GM18909 (cell line): ENCODE measurements around the gene FAM20B.
"Not testable (repeated sequence)": the region's sequence is repeated elsewhere in the genome, so short reads cannot be mapped to it uniquely, and the experiment has no call there.

Source experiments
- ATAC-seq: cut with Tn5 transposase; IDR thresholded peaks from one replicate; pipeline ENCODE4 v1.9.1; 2021; ENCODE audit warnings: mild to moderate bottlenecking; ENCODE audit not compliant: unreplicated experiment, poor library complexity

FAM20B gene

DNA sequence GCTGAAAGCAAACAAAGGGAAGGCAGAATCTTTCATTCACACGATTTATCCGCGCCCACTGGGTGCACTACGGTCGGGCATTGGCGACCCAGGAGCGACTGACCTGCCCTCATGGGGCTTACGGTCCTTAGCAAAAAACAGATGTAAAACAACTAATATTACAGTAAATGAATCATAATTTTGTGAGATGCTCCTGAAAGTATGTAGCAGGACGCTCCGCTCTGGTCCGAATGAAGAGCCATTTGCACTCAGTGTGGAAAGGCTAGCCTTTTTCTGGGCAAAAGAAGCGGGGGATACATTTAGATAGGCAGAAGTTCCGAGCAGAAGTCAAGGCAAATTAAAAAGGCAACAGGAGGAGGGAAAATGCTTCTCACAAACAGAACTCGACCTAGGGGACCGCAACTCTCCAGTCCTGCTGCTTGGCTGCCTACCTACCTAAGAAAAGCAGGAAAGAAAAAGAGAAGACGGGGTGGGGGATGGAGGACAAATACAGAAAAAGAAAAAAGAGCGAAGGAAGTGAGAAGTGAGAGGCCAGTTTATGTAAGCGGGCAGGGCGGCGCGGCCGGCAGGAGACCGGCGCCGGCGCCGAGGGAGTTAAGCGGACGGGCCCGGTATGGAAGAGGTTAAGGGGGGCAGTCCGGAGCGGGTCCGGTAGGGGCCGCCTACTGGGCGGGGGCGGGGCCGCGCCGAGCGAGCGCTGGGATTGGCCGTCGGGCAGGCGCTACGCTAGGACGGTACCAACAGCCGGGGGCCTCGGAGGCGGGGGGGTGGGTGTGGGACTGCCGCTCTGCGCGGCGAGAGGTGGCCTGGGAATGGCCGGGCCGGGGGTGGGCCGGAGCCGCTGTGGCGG lies at the start of gene FAM20B:
TSS of gene FAM20B (plus strand) at position 770 of the 850 bp plus-strand sequence. CDS start 17,954 bp downstream, outside the sequence.
- ATAC-seq: peak; percentile 84

- ATAC-seq: no peak
Observed at GRCh38 chr1:178976541-178976940, 49.2 kb upstream of the FAM20B start.

- no peak for ATAC-seq
Observed at GRCh38 chr1:178986204-178986603, 39.5 kb upstream of the FAM20B start.

DNA sequence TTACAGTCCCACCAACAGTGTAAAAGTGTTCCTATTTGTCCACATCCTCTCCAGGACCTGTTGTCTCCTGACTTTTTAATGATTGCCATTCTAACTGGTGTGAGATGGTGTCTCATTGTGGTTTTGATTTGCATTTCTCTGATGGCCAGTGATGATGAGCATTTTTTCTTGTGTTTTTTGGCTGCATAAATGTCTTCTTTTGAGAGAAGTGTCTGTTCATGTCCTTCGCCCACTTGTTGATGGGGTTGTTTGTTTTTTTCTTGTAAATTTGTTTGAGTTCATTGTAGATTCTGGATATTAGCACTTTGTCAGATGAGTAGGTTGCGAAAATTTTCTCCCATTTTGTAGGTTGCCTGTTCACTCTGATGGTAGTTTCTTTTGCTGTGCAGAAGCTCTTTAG lies 37.5 kb upstream of the FAM20B start:
- ATAC-seq: not testable (repeated sequence)

DNA sequence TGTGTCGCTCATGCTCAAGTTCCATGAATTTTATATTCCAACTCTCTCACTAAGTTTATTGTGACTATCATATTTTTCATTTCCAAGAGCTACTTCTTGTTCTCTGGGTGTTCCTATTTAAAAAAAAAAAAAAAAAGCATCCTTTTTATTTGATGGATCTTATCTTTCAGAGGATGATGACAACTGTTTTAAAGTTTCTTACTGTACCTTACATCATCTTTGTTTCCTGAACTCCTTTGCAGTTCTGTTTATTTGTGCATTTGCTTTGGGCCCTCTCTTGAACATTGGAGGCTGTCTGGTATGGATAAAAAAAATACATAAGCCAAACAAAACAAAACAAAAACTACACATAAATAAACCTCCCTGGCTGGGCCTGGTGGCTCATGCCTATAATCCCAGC lies 32.1 kb upstream of the FAM20B start:
- no peak for ATAC-seq

GRCh38 chr1:178997428-178997827 lies 28.3 kb upstream of the FAM20B start:
- ATAC-seq: no peak

DNA sequence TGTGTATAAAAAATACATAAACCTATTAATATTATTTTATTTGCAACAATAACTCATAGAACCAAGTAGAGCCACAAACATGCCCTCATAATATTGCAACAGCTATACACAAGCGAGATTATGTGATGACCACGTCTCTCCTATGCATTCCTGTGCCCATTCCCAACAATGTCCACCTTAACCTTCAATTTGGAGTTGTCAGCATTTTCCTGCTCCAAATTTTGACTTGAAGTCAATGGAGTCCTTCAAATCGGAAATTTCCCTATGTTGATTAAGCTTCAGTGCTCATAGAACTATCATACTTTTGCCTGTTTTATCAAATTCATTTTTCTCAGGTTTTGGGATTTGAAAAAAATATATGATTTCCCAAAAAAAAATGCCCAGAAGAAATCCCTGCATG lies 27.4 kb upstream of the FAM20B start:
- ATAC-seq: no peak

DNA sequence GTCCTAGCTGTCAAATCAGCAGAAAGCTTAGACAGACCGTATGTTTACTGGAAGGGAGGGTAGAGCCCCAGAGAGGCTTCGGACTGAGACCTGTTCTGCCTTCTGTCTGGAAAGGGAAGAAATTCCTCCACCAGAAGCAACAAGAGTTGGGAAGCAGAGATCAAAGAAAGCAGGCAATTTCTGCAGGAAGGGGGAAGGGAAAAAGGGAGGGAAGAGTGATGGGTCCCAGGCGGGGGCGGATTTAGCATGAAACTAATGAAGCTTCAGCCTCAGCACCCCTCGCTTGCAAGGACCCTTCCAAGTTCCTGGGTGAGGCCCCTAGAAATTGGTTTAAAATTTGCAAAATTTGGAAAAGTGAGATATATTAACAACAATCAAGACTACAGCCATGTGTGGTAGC lies 26.6 kb upstream of the FAM20B start:
- no peak for ATAC-seq

- ATAC-seq: no peak
Observed at GRCh38 chr1:179001451-179001850, 24.2 kb upstream of the FAM20B start.

- ATAC-seq: not testable (repeated sequence)
Observed at GRCh38 chr1:179002064-179002463, 23.6 kb upstream of the FAM20B start.

GRCh38 chr1:179002552-179003345 lies 22.9 kb upstream of the FAM20B start:
- peak; percentile 80 for ATAC-seq

DNA sequence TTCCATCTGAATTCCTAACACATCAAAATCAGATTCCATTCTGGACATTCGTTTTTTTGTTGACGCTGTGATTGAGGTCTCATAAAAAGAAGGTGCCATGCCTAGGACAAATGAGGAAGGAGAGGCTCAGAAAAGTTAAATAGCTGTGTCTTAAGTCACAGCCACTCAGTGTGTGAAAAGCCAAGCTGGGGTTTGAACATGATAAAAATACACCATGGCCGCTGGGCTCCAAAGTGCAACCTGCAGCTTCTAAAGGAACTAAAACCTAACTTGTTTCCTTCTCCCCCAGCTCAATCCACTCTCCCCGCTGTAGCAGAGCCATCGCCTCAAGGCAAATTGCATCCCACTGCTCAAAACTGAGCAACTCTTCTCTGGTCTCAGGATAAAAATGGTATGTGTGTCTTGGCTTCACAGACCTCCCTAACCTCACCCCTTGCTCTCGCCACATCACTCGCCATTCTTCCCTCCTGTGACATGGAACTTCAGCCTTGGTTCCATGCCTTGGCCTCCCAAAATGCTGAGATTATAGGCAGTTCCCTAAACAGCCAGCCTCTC lies 22.1 kb upstream of the FAM20B start:
- ATAC-seq: no peak

GRCh38 chr1:179007233-179007632 lies 18.5 kb upstream of the FAM20B start:
- ATAC-seq: no peak

GRCh38 chr1:179010671-179011070 lies 15.0 kb upstream of the FAM20B start:
- ATAC-seq: no peak

GRCh38 chr1:179012038-179012437 lies 13.7 kb upstream of the FAM20B start:
- no peak for ATAC-seq

- no peak for ATAC-seq
Observed at GRCh38 chr1:179014123-179014522, 11.6 kb upstream of the FAM20B start.

DNA sequence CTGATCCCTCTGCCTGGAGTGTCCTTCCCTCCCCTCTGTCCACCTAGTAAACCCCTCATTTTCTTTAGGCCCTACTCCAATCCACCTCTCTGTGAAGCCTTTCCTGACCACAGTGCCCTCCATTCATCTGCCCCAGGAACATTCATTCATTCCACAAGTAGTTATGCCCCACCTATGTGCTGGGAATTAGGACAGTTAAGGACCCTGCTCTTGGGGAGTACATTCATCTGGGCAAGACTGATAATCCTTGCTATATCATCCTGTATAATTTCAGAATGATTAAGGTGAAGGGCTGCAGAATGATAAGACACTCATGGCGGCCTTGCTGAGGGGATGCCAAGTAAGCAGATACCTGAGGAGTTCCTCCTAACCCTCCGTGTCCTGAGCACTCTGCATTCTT lies 10.3 kb upstream of the FAM20B start:
- no peak for ATAC-seq

DNA sequence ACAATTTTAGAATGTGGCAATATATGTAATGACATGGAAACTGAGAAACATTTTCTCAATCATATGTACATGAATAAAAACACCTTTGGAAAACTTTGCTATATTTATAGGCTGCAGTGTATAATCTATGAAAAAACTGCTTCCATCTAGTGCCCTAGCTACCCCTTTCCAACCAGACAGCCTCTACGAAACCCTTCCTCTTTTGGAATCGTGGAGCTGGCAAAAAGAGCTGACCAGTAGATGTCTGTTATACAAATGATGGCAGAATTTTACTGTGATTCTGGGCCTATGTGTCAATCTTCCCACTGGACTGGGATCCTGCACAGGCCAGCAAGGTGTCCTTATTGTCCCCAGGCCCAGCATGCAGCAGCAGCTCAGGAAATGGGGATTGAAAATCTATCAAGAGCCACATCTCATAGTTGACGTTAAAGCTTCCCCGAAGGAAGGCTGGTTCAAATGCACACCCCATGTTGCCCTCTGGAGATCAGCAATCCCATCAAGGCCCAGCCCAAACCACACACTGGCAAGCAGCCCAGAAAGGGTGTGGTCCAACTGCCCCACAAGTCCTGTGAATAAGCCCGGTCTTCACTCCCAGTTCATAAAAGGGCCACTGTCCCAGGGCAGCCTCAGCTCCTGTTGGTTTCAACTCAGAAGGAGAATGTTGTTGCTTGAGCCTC lies 8.8 kb upstream of the FAM20B start:
- no peak for ATAC-seq

GRCh38 chr1:179017383-179018326 lies 8.0 kb upstream of the FAM20B start:
- ATAC-seq: no peak
